Mesendoderm (in vitro differentiated cells): Measurements from ENCODE around the gene DMD.

ENCODE experiments used
- DNase-seq: peaks from one replicate; pipeline ENCODE4 v3.0.0; 2013
- H2AK5ac ChIP-seq: 2 replicates; pipeline ENCODE4 v1.6.1; 2013; ENCODE audit warnings: low read length, inconsistent platforms
- H2BK120ac ChIP-seq: 2 replicates; pipeline ENCODE4 v1.6.1; 2013; ENCODE audit warnings: low read depth, mild to moderate bottlenecking, low read length, moderate library complexity, mixed read lengths
- H2BK15ac ChIP-seq: replicated peaks from 2 replicates; pipeline ENCODE4 v1.6.1; 2013; ENCODE audit warnings: low read depth, mild to moderate bottlenecking, moderate library complexity
- H2BK5ac ChIP-seq: 2 replicates; pipeline ENCODE4 v1.6.1; 2013; ENCODE audit warnings: low read length, inconsistent platforms
- H3K18ac ChIP-seq: 2 replicates; pipeline ENCODE4 v1.6.1; 2013; ENCODE audit warnings: mild to moderate bottlenecking, low read length, mixed read lengths
- H3K23ac ChIP-seq: one replicate; pipeline ENCODE4 v1.6.1; 2013; ENCODE audit warnings: low read length
- H3K27ac ChIP-seq: 2 replicates; pipeline ENCODE4 v1.5.1; 2013; ENCODE audit warnings: low read depth, mild to moderate bottlenecking, inconsistent platforms, low read length, moderate library complexity
- H3K27me3 ChIP-seq: 2 replicates; pipeline ENCODE4 v1.6.1; 2013; ENCODE audit warnings: low read length, control low read depth, mild to moderate bottlenecking, inconsistent platforms; ENCODE audit not compliant: insufficient read depth, poor library complexity
- H3K36me3 ChIP-seq: 2 replicates; pipeline ENCODE4 v1.6.1; 2013; ENCODE audit warnings: low read length, inconsistent platforms; ENCODE audit not compliant: control insufficient read depth, insufficient read depth
- H3K4ac ChIP-seq: one replicate; pipeline ENCODE4 v1.6.1; 2013; ENCODE audit warnings: low read depth, mild to moderate bottlenecking, low read length, moderate library complexity
- H3K4me1 ChIP-seq: 2 replicates; pipeline ENCODE4 v1.6.1; 2013; ENCODE audit warnings: low read depth, low read length, inconsistent platforms; ENCODE audit not compliant: control insufficient read depth
- H3K4me2 ChIP-seq: 2 replicates; pipeline ENCODE4 v1.6.1; 2013; ENCODE audit warnings: low read length
- H3K4me3 ChIP-seq: 2 replicates; pipeline ENCODE4 v1.5.1; 2013; ENCODE audit warnings: mild to moderate bottlenecking, low read length
- H3K56ac ChIP-seq: one replicate; pipeline ENCODE4 v1.6.1; 2013; ENCODE audit warnings: low read length
- H3K79me1 ChIP-seq: 2 replicates; pipeline ENCODE4 v1.6.1; 2013; ENCODE audit warnings: low read length, inconsistent platforms
- H3K79me2 ChIP-seq: 2 replicates; pipeline ENCODE4 v1.6.1; 2013; ENCODE audit warnings: mild to moderate bottlenecking, low read length; ENCODE audit not compliant: control insufficient read depth, insufficient read depth
- H3K9ac ChIP-seq: 2 replicates; pipeline ENCODE4 v1.6.1; 2013; ENCODE audit warnings: low read length, inconsistent platforms
- H4K5ac ChIP-seq: one replicate; pipeline ENCODE4 v1.6.1; 2013; ENCODE audit warnings: low read length
- H4K8ac ChIP-seq: one replicate; pipeline ENCODE4 v1.6.1; 2013; ENCODE audit warnings: low read depth, mild to moderate bottlenecking, control low read depth, low read length, moderate library complexity
- WGBS: extraction: QIAGEN DNeasy Blood & Tissue Kit; methylation state at CpG from one replicate; pipeline ENCODE4 v1.1.7; 2013; ENCODE audit warnings: low lambda C conversion rate, missing lambda C conversion rate; ENCODE audit not compliant: insufficient coverage; ENCODE audit errors: extremely low coverage; 5-methylcytosine and 5-hydroxymethylcytosine counted together

The DMD gene

DNA sequence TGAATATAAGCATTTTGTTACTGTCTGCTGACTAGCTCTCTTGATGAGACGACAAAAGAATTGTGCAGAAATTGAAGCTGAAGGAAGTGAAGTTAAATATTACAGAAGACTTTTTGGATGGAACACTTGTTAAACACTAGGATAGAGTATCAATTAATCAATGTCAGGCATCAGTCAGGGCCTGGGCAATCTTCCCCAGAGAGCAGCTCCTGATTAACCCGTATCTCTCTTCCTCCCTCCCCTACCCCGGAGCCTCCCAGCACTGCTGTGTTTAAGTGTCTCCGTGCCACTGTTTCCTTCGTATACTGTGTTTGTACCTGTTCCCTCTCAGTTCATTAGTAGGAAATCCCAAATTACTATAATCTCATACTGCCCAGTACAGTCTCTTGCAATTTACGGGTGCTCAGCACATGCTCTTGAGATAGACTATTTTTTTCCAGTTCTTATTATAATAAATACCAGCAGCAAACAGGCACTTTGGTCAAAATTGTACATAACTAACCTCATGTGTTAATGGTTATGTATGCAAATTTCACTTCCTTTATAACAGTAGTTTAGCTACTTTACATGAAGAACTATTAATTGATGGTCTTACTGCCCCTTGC lies 1373.8 kb downstream of the DMD start:
- no peak overlapping the region for H2AK5ac ChIP-seq
- no peaks in the 10 kb centered on the region for H3K79me2 ChIP-seq
- no peaks in the 10 kb centered on the region for H3K4me1 ChIP-seq
- no peaks in the 10 kb centered on the region for H3K79me1 ChIP-seq
- H3K27me3 ChIP-seq, result no peaks in the 10 kb centered on the region
- H3K9ac ChIP-seq, result no peak overlapping the region
- no peak overlapping the region for H2BK5ac ChIP-seq
- no CpG with 5 or more reads among the region's 6 CpGs for WGBS
- DNase-seq, result no peak
- H3K4me3 ChIP-seq, result no peak overlapping the region
- H3K56ac ChIP-seq, result no peak overlapping the region
- no peak overlapping the region for H4K5ac ChIP-seq
- H3K36me3 ChIP-seq, result no peaks in the 10 kb centered on the region
- H4K8ac ChIP-seq, result no peak overlapping the region
- no peak overlapping the region for H3K4ac ChIP-seq
- H3K18ac ChIP-seq, result no peak overlapping the region
- no peak overlapping the region for H3K27ac ChIP-seq
- no peak overlapping the region for H2BK120ac ChIP-seq
- no peak overlapping the region for H2BK15ac ChIP-seq
- no peak overlapping the region for H3K23ac ChIP-seq
- no peak overlapping the region for H3K4me2 ChIP-seq

DNA sequence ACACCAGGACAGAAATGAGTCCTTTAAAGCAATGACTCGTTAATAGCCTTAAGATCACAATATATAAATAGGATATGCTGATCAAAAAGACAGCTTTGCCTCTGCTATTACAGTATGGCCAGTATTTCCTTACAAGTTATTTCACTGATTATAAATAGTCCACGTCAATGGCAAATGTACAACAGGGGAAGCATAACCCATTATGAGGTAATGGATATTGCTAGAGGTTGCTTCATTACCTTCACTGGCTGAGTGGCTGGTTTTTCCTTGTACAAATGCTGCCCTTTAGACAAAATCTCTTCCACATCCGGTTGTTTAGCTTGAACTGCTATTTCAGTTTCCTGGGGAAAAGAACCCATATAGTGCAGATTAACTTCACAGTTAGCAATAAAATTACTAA lies 1374.9 kb downstream of the DMD start:
- Histone ChIP-seq H3K4me3 (no peak overlapping the region), H4K5ac (no peak overlapping the region), H3K4me1 (no peaks in the 10 kb centered on the region), H3K36me3 (no peaks in the 10 kb centered on the region), H2BK5ac (no peak overlapping the region), H3K18ac (no peak overlapping the region), H3K79me1 (no peaks in the 10 kb centered on the region), H3K27ac (no peak overlapping the region), H3K9ac (no peak overlapping the region), H2BK15ac (no peak overlapping the region), H3K4ac (no peak overlapping the region), H3K79me2 (no peaks in the 10 kb centered on the region), H3K23ac (no peak overlapping the region), H2BK120ac (no peak overlapping the region), H3K56ac (no peak overlapping the region), H4K8ac (no peak overlapping the region), H3K4me2 (no peak overlapping the region), H3K27me3 (no peaks in the 10 kb centered on the region), H2AK5ac (no peak overlapping the region)
- DNase-seq, result no peak
- WGBS, result no CpG with 5 or more reads among the region's 3 CpGs

DNA sequence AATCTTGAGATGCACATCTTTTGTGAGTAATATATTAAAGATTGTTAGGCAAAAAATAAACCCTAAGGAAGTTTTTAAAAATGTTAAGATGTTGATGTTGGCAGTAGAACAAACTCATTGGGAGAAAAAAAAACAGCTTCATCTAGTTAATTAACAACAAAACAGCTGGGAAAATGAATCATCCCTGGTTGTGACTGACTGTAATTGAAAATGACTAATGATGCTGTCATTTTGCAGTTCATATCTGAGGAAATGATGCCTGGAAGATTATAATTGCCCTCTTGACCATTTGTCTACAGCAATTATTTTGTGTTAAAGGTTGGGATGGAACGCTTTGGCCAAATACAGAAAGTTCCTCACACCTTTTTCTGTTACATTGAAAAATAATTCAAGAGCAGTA lies 1379.1 kb downstream of the DMD start:
- Histone ChIP-seq H3K23ac (no peak overlapping the region), H3K4ac (no peak overlapping the region), H3K36me3 (no peaks in the 10 kb centered on the region), H3K56ac (no peak overlapping the region), H3K9ac (no peak overlapping the region), H3K4me2 (no peak overlapping the region), H2BK5ac (no peak overlapping the region), H2AK5ac (no peak overlapping the region), H3K27me3 (no peaks in the 10 kb centered on the region), H2BK15ac (no peak overlapping the region), H3K27ac (no peak overlapping the region), H3K79me1 (no peaks in the 10 kb centered on the region), H3K18ac (no peak overlapping the region), H2BK120ac (no peak overlapping the region), H3K79me2 (no peaks in the 10 kb centered on the region), H3K4me3 (no peak overlapping the region), H4K8ac (no peak overlapping the region), H4K5ac (no peak overlapping the region), H3K4me1 (no peaks in the 10 kb centered on the region)
- WGBS, result no CpG with 5 or more reads among the region's 1 CpG
- no peak for DNase-seq

GRCh38 chrX:31820430-31821210 lies 1390.7 kb downstream of the DMD start:
- H3K4me1 ChIP-seq, result no peaks in the 10 kb centered on the region
- no peak overlapping the region for H2BK15ac ChIP-seq
- H3K4me3 ChIP-seq, result no peak overlapping the region
- H3K9ac ChIP-seq, result no peak overlapping the region
- no peaks in the 10 kb centered on the region for H3K27me3 ChIP-seq
- no peak overlapping the region for H3K18ac ChIP-seq
- H3K36me3 ChIP-seq, result no peaks in the 10 kb centered on the region
- DNase-seq, result no peak
- H3K56ac ChIP-seq, result no peak overlapping the region
- no peak overlapping the region for H2AK5ac ChIP-seq
- no peak overlapping the region for H4K5ac ChIP-seq
- no peak overlapping the region for H4K8ac ChIP-seq
- no peak overlapping the region for H3K4ac ChIP-seq
- H2BK5ac ChIP-seq, result no peak overlapping the region
- H3K4me2 ChIP-seq, result no peak overlapping the region
- whole genome bisulfite sequencing, result no CpG with 5 or more reads among the region's 7 CpGs
- H3K23ac ChIP-seq, result no peak overlapping the region
- no peak overlapping the region for H2BK120ac ChIP-seq
- no peak overlapping the region for H3K27ac ChIP-seq
- H3K79me2 ChIP-seq, result no peaks in the 10 kb centered on the region
- no peaks in the 10 kb centered on the region for H3K79me1 ChIP-seq

- H3K79me2 ChIP-seq, result no peaks in the 10 kb centered on the region
- no peak overlapping the region for H3K9ac ChIP-seq
- H3K27me3 ChIP-seq, result no peaks in the 10 kb centered on the region
- no peak overlapping the region for H4K8ac ChIP-seq
- no peak overlapping the region for H3K27ac ChIP-seq
- no peaks in the 10 kb centered on the region for H3K79me1 ChIP-seq
- DNase-seq, result no peak
- H3K23ac ChIP-seq, result no peak overlapping the region
- no peak overlapping the region for H3K18ac ChIP-seq
- no peak overlapping the region for H2BK5ac ChIP-seq
- H2AK5ac ChIP-seq, result no peak overlapping the region
- no peak overlapping the region for H3K4me3 ChIP-seq
- H4K5ac ChIP-seq, result no peak overlapping the region
- H2BK120ac ChIP-seq, result no peak overlapping the region
- H3K36me3 ChIP-seq, result no peaks in the 10 kb centered on the region
- no peaks in the 10 kb centered on the region for H3K4me1 ChIP-seq
- H3K56ac ChIP-seq, result no peak overlapping the region
- WGBS, result no CpG with 5 or more reads among the region's 3 CpGs
- no peak overlapping the region for H3K4ac ChIP-seq
- no peak overlapping the region for H2BK15ac ChIP-seq
- no peak overlapping the region for H3K4me2 ChIP-seq
Observed at GRCh38 chrX:31819455-31819854, 1391.9 kb downstream of the DMD start.

DNA sequence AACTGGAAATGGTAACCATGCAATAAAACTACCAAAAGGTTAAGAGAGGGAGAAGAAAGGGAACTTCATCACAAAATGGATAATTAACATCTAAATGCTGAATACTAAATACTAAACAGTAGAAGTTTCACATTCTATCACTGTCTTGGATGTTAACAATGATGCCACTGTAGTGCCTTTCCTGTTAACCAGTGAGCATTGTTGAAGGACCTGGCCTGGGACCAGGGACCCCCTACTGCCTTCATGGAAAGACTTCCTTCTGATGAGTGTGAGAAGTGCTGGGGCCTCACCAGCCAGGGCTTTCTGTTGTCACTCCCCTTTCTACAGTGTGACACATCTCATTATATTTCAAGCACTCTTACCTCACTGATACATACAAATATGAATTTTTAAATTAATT lies 1400.2 kb downstream of the DMD start:
- no peaks in the 10 kb centered on the region for H3K4me1 ChIP-seq
- H3K9ac ChIP-seq, result no peak overlapping the region
- H4K5ac ChIP-seq, result no peak overlapping the region
- no peak overlapping the region for H3K4ac ChIP-seq
- no peak overlapping the region for H3K4me3 ChIP-seq
- H2BK15ac ChIP-seq, result no peak overlapping the region
- H2BK120ac ChIP-seq, result no peak overlapping the region
- no peak overlapping the region for H2AK5ac ChIP-seq
- no peak overlapping the region for H3K27ac ChIP-seq
- no peak overlapping the region for H4K8ac ChIP-seq
- no peaks in the 10 kb centered on the region for H3K27me3 ChIP-seq
- no peak overlapping the region for H2BK5ac ChIP-seq
- no peaks in the 10 kb centered on the region for H3K79me1 ChIP-seq
- DNase-seq, result no peak
- H3K36me3 ChIP-seq, result no peaks in the 10 kb centered on the region
- H3K56ac ChIP-seq, result no peak overlapping the region
- H3K18ac ChIP-seq, result no peak overlapping the region
- no peak overlapping the region for H3K4me2 ChIP-seq
- no peak overlapping the region for H3K23ac ChIP-seq
- H3K79me2 ChIP-seq, result no peaks in the 10 kb centered on the region
